H9 (cell line): Measurements from ENCODE around the gene UCHL1. TPM values are rescaled to one million over a fixed set of nuclear protein-coding genes. Genes with fewer than 3 reads are reported as not detected.

Experiments used
- DNase-seq: peaks from one replicate; pipeline ENCODE4 v3.0.0-alpha.2; 2017
- H2AFZ ChIP-seq: one replicate; pipeline ENCODE4 v1.6.1; 2013; ENCODE audit warnings: mild to moderate bottlenecking, low read length, control low read depth, moderate library complexity
- H2AK5ac ChIP-seq: 2 replicates; pipeline ENCODE4 v1.6.1; 2013; ENCODE audit warnings: low read length, control low read depth, mixed read lengths; ENCODE audit not compliant: insufficient read length
- H2BK120ac ChIP-seq: one replicate; pipeline ENCODE4 v1.6.1; 2013; ENCODE audit warnings: low read depth, mild to moderate bottlenecking, low read length, control low read depth, inconsistent platforms; ENCODE audit not compliant: poor library complexity, severe bottlenecking
- H2BK12ac ChIP-seq: 2 replicates; pipeline ENCODE4 v1.6.1; 2013; ENCODE audit warnings: low read length, control low read depth, mixed read lengths, low read depth; ENCODE audit not compliant: insufficient read length
- H2BK15ac ChIP-seq: 2 replicates; pipeline ENCODE4 v1.6.1; 2013; ENCODE audit warnings: low read depth, low read length, control low read depth
- H2BK20ac ChIP-seq: one replicate; pipeline ENCODE4 v1.6.1; 2013; ENCODE audit warnings: low read depth, mild to moderate bottlenecking, low read length, control low read depth, inconsistent platforms; ENCODE audit not compliant: poor library complexity, severe bottlenecking
- H2BK5ac ChIP-seq: 2 replicates; pipeline ENCODE4 v1.6.1; 2013; ENCODE audit warnings: low read length, control low read depth, mixed read lengths; ENCODE audit not compliant: insufficient read length
- H3K14ac ChIP-seq: 2 replicates; pipeline ENCODE4 v1.6.1; 2013; ENCODE audit warnings: low read length, control low read depth; ENCODE audit not compliant: insufficient read depth
- H3K18ac ChIP-seq: 2 replicates; pipeline ENCODE4 v1.6.1; 2013; ENCODE audit warnings: low read depth, mild to moderate bottlenecking, mixed read lengths, low read length, control low read depth; ENCODE audit not compliant: insufficient read length
- H3K23ac ChIP-seq: 2 replicates; pipeline ENCODE4 v1.6.1; 2013; ENCODE audit warnings: low read length, control low read depth, mixed read lengths, low read depth; ENCODE audit not compliant: insufficient read length
- H3K23me2 ChIP-seq: 2 replicates; pipeline ENCODE4 v1.6.1; 2013; ENCODE audit warnings: low read depth, mild to moderate bottlenecking, mixed read lengths, low read length, control low read depth; ENCODE audit not compliant: insufficient read length, poor library complexity, severe bottlenecking
- H3K27ac ChIP-seq: 2 replicates; pipeline ENCODE4 v1.5.1; 2013; ENCODE audit warnings: low read length, control low read depth, mixed read lengths, low read depth; ENCODE audit not compliant: insufficient read length
- H3K27me3 ChIP-seq: 2 replicates; pipeline ENCODE4 v1.6.1; 2013; ENCODE audit warnings: low read length, control low read depth, inconsistent platforms; ENCODE audit not compliant: insufficient read depth
- H3K4ac ChIP-seq: 2 replicates; pipeline ENCODE4 v1.6.1; 2013; ENCODE audit warnings: low read depth, mild to moderate bottlenecking, control low read depth, inconsistent platforms, low read length, moderate library complexity
- H3K4me1 ChIP-seq: 2 replicates; pipeline ENCODE4 v1.6.1; 2013; ENCODE audit warnings: low read length, control low read depth, inconsistent platforms; ENCODE audit not compliant: insufficient read depth
- H3K4me2 ChIP-seq: 2 replicates; pipeline ENCODE4 v1.6.1; 2013; ENCODE audit warnings: low read length, control low read depth, mixed read lengths; ENCODE audit not compliant: insufficient read length, insufficient read depth
- H3K56ac ChIP-seq: 2 replicates; pipeline ENCODE4 v1.6.1; 2013; ENCODE audit warnings: low read depth, mild to moderate bottlenecking, mixed read lengths, low read length, control low read depth; ENCODE audit not compliant: insufficient read length
- H3K79me1 ChIP-seq: 2 replicates; pipeline ENCODE4 v1.6.1; 2013; ENCODE audit warnings: low read depth, mild to moderate bottlenecking, moderate library complexity, low read length, control low read depth, inconsistent platforms; ENCODE audit not compliant: insufficient read depth, poor library complexity, severe bottlenecking
- H3K79me2 ChIP-seq: 2 replicates; pipeline ENCODE4 v1.6.1; 2013; ENCODE audit warnings: low read length, control low read depth, inconsistent platforms; ENCODE audit not compliant: insufficient read depth
- H3K9ac ChIP-seq: 2 replicates; pipeline ENCODE4 v1.6.1; 2013; ENCODE audit warnings: low read length, control low read depth, mixed read lengths; ENCODE audit not compliant: insufficient read length; ENCODE audit errors: extremely low read depth
- H3K9me3 ChIP-seq: one replicate; pipeline ENCODE4 v1.6.1; 2013; ENCODE audit warnings: low read depth, low read length, inconsistent platforms; ENCODE audit not compliant: control insufficient read depth
- H3T11ph ChIP-seq: one replicate; pipeline ENCODE4 v1.6.1; 2013; ENCODE audit warnings: mild to moderate bottlenecking, low read length, control low read depth, inconsistent platforms
- H4K20me1 ChIP-seq: one replicate; pipeline ENCODE4 v1.6.1; 2013; ENCODE audit not compliant: control insufficient read depth, insufficient read length, insufficient read depth
- H4K5ac ChIP-seq: 2 replicates; pipeline ENCODE4 v1.6.1; 2013; ENCODE audit warnings: low read depth, mild to moderate bottlenecking, mixed read lengths, low read length, control low read depth; ENCODE audit not compliant: insufficient read length
- H4K8ac ChIP-seq: replicated peaks from 2 replicates; pipeline ENCODE4 v1.6.1; 2013; ENCODE audit warnings: low read length, control low read depth, mixed read lengths, low read depth; ENCODE audit not compliant: insufficient read length
- H4K91ac ChIP-seq: 2 replicates; pipeline ENCODE4 v1.6.1; 2013; ENCODE audit warnings: low read depth, mild to moderate bottlenecking, moderate library complexity, mixed read lengths, low read length, control low read depth; ENCODE audit not compliant: insufficient read length
- H3K27ac Mint-ChIP-seq, 3 experiments: 2 replicates in 2 of 3; 3 replicates in 1 of 3; pipeline ENCODE4 v1.8.0; 2020 to 2021; ENCODE audit warnings: mixed read lengths in 3 of 3, mild to moderate bottlenecking in 1 of 3, moderate library complexity in 1 of 3
- H3K27me3 Mint-ChIP-seq: 2 replicates; pipeline ENCODE4 v1.8.0; 2021; ENCODE audit warnings: low read depth, mild to moderate bottlenecking, moderate library complexity, mixed read lengths
- H3K36me3 Mint-ChIP-seq, 3 experiments: 2 replicates in 2 of 3; 3 replicates in 1 of 3; pipeline ENCODE4 v1.8.0; 2020 to 2021; ENCODE audit warnings: low read depth in 3 of 3, mixed read lengths in 3 of 3; ENCODE audit not compliant: insufficient read depth in 1 of 3
- H3K4me1 Mint-ChIP-seq, 2 experiments: 2 replicates each; pipeline ENCODE4 v1.8.0; 2020; ENCODE audit warnings: mixed read lengths in 2 of 2
- H3K4me3 Mint-ChIP-seq, 2 experiments: 2 replicates in 1 of 2; 3 replicates in 1 of 2; pipeline ENCODE4 v1.8.0; 2020 to 2021; ENCODE audit warnings: mild to moderate bottlenecking in 2 of 2, mixed read lengths in 2 of 2, moderate library complexity in 1 of 2
- H3K9me3 Mint-ChIP-seq, 2 experiments: 2 replicates in 1 of 2; 3 replicates in 1 of 2; pipeline ENCODE4 v1.8.0; 2020; ENCODE audit warnings: mild to moderate bottlenecking in 2 of 2, mixed read lengths in 2 of 2, moderate library complexity in 1 of 2
- CTCF ChIP-seq: fragments of 200-600 bp; sonication (generic); conservative IDR thresholded peaks from 3 replicates; pipeline ENCODE4 v1.8.0; 2021; ENCODE audit warnings: antibody characterized with exemption, mild to moderate bottlenecking
- WGBS: extraction: QIAGEN DNeasy Blood & Tissue Kit; methylation state at CpG from one replicate; pipeline ENCODE4 v1.1.7; 2013; ENCODE audit warnings: missing lambda C conversion rate, low lambda C conversion rate, mixed read lengths; ENCODE audit not compliant: insufficient read length; ENCODE audit errors: extremely low coverage; 5-methylcytosine and 5-hydroxymethylcytosine counted together
- total RNA-seq: library from RNA; stranded (reverse); gene quantifications from 2 replicates; pipeline ENCODE4 v1.2.1, GENCODE V29; 2021

The UCHL1 gene
- total RNA-seq, 1 experiment from 2014 or later: 513 TPM

GRCh38 chr4:41219421-41219950, 37.2 kb upstream of the UCHL1 start:
- H3K4me3 Mint-ChIP-seq: no peak overlapping the region
- H3K14ac ChIP-seq: no peak overlapping the region
- peaks cover 5% of the 10 kb centered on the region for H3K23me2 ChIP-seq
- no peak overlapping the region for H2AK5ac ChIP-seq
- H3K27me3 ChIP-seq: no peaks in the 10 kb centered on the region
- no peak overlapping the region for H3T11ph ChIP-seq
- H2BK120ac ChIP-seq: no peak overlapping the region
- H3K56ac ChIP-seq: no peak overlapping the region
- H2BK15ac ChIP-seq: no peak overlapping the region
- H3K27ac ChIP-seq: no peak overlapping the region
- H3K79me2 ChIP-seq: no peaks in the 10 kb centered on the region
- no peak overlapping the region for H4K5ac ChIP-seq
- H3K9me3 ChIP-seq: no peaks in the 10 kb centered on the region
- H3K4me1 Mint-ChIP-seq: peaks cover 35 to 38% of the 10 kb centered on the region in 2 experiments
- no peak overlapping the region for H2BK5ac ChIP-seq
- no peak overlapping the region for H3K9ac ChIP-seq
- H3K27ac Mint-ChIP-seq: no peak overlapping the region; a peak in 1 of 7 replicates
- H3K79me1 ChIP-seq: no peaks in the 10 kb centered on the region
- 100% methylated on average over 1 of the region's 3 CpGs for WGBS
- no peak overlapping the region for H4K8ac ChIP-seq
- no peak overlapping the region for H2BK12ac ChIP-seq
- H3K27me3 Mint-ChIP-seq: no peaks in the 10 kb centered on the region
- TF ChIP-seq CTCF: no peak
- H2BK20ac ChIP-seq: no peak overlapping the region
- H4K20me1 ChIP-seq: no peaks in the 10 kb centered on the region
- peaks cover 5% of the 10 kb centered on the region for H3K4me1 ChIP-seq
- H3K4ac ChIP-seq: no peak overlapping the region
- no peak overlapping the region for H4K91ac ChIP-seq
- no peak overlapping the region for H2AFZ ChIP-seq
- DNase-seq: no peak
- H3K18ac ChIP-seq: no peak overlapping the region
- no peaks in the 10 kb centered on the region; a peak in 1 of 5 replicates for H3K9me3 Mint-ChIP-seq
- no peaks in the 10 kb centered on the region for H3K36me3 Mint-ChIP-seq
- no peak overlapping the region for H3K23ac ChIP-seq
- no peak overlapping the region for H3K4me2 ChIP-seq
